Liver (tissue), 9 donors: ENCODE measurements around the gene FBXO24. TPM values are rescaled to one million over a fixed set of nuclear protein-coding genes. Genes with fewer than 3 reads are reported as not detected.

Experiments
- DNase-seq: peaks from one replicate; pipeline ENCODE4 v3.0.0-alpha.2; 2017; ENCODE audit warnings: low spot score
- H3K27ac ChIP-seq, 2 donors: one replicate each; pipeline ENCODE4 v1.7.0; 2013; ENCODE audit warnings: inconsistent platforms in 2 of 2, low read length in 2 of 2, control low read depth in 1 of 2, low read depth in 1 of 2, mild to moderate bottlenecking in 1 of 2
- H3K27me3 ChIP-seq, 4 donors: one replicate each; pipeline versions ENCODE4 v1.6.1 to v1.7.0; 2013; ENCODE audit warnings: low read length in 3 of 4, inconsistent platforms in 1 of 4, mild to moderate bottlenecking in 1 of 4, moderate library complexity in 1 of 4; ENCODE audit not compliant: control insufficient read depth in 4 of 4, insufficient read depth in 4 of 4
- H3K36me3 ChIP-seq, 4 donors: one replicate each; pipeline versions ENCODE4 v1.6.1 to v1.7.0; 2013; ENCODE audit warnings: low read length in 3 of 4, mild to moderate bottlenecking in 3 of 4, low read depth in 1 of 4, moderate library complexity in 1 of 4; ENCODE audit not compliant: control insufficient read depth in 4 of 4, insufficient read depth in 3 of 4
- H3K4me1 ChIP-seq, 4 donors: one replicate each; pipeline versions ENCODE4 v1.6.1 to v1.7.0; 2013; ENCODE audit warnings: low read length in 3 of 4, mild to moderate bottlenecking in 3 of 4, moderate library complexity in 1 of 4; ENCODE audit not compliant: control insufficient read depth in 4 of 4, insufficient read depth in 4 of 4
- H3K4me3 ChIP-seq, 3 donors: one replicate each; pipeline versions ENCODE4 v1.6.1 to v1.7.0; 2013; ENCODE audit warnings: low read length in 3 of 3, control low read depth in 1 of 3, low read depth in 1 of 3, mild to moderate bottlenecking in 1 of 3
- H3K9ac ChIP-seq, 2 donors: one replicate each; pipeline ENCODE4 v1.7.0; 2013; ENCODE audit warnings: low read length in 2 of 2, mild to moderate bottlenecking in 2 of 2, moderate library complexity in 2 of 2, control low read depth in 1 of 2, low read depth in 1 of 2
- H3K9me3 ChIP-seq, 4 donors: one replicate each; pipeline versions ENCODE4 v1.6.1 to v1.7.0; 2013; ENCODE audit warnings: low read length in 3 of 4; ENCODE audit not compliant: control insufficient read depth in 4 of 4
- EGR1 ChIP-seq, 2 donors: IDR thresholded peaks; 2 replicates each; pipeline ENCODE4 v1.6.1; 2016 to 2018; ENCODE audit warnings: antibody characterized with exemption in 2 of 2, low read depth in 2 of 2
- FOXA1 ChIP-seq: IDR thresholded peaks from 2 replicates; pipeline ENCODE4 v1.6.1; 2016; ENCODE audit warnings: antibody characterized with exemption
- FOXA2 ChIP-seq: IDR thresholded peaks from 2 replicates; pipeline ENCODE4 v1.6.1; 2016; ENCODE audit warnings: antibody characterized with exemption
- GABPA ChIP-seq, 2 donors: IDR thresholded peaks in 1 of 2; conservative IDR thresholded peaks in 1 of 2; 2 replicates each; pipeline ENCODE4 v1.6.1; 2016; ENCODE audit warnings: antibody characterized with exemption in 2 of 2, mild to moderate bottlenecking in 1 of 2, moderate library complexity in 1 of 2
- HNF4A ChIP-seq, 2 donors: conservative IDR thresholded peaks; 2 replicates each; pipeline ENCODE4 v1.6.1; 2016; ENCODE audit warnings: antibody characterized with exemption in 2 of 2, mild to moderate bottlenecking in 2 of 2
- HNF4G ChIP-seq: IDR thresholded peaks from 2 replicates; pipeline ENCODE4 v1.6.1; 2016; ENCODE audit warnings: antibody characterized with exemption
- JUND ChIP-seq, 2 donors: IDR thresholded peaks; 2 replicates each; pipeline ENCODE4 v1.6.1; 2016; ENCODE audit warnings: antibody characterized with exemption in 2 of 2
- NR2F2 ChIP-seq: IDR thresholded peaks from 2 replicates; pipeline ENCODE4 v1.6.1; 2016; ENCODE audit warnings: antibody characterized with exemption
- RAD21 ChIP-seq, 2 donors: IDR thresholded peaks; 2 replicates each; pipeline ENCODE4 v1.6.1; 2016; ENCODE audit warnings: antibody characterized with exemption in 2 of 2, mild to moderate bottlenecking in 2 of 2
- RXRA ChIP-seq, 2 donors: IDR thresholded peaks; 2 replicates each; pipeline ENCODE4 v1.6.1; 2017 to 2018; ENCODE audit warnings: antibody characterized with exemption in 2 of 2, mild to moderate bottlenecking in 1 of 2
- SP1 ChIP-seq: IDR thresholded peaks from 2 replicates; pipeline ENCODE4 v1.6.1; 2018; ENCODE audit warnings: antibody characterized with exemption, mild to moderate bottlenecking
- TAF1 ChIP-seq: conservative IDR thresholded peaks from 2 replicates; pipeline ENCODE4 v1.6.1; 2016; ENCODE audit warnings: antibody characterized with exemption, mild to moderate bottlenecking
- YY1 ChIP-seq: IDR thresholded peaks from 2 replicates; pipeline ENCODE4 v1.6.1; 2016; ENCODE audit warnings: antibody characterized with exemption, mild to moderate bottlenecking
- WGBS: extraction: QIAGEN DNeasy Blood & Tissue Kit; methylation state at CpG from one replicate; pipeline ENCODE4 v1.1.7; 2013; 5-methylcytosine and 5-hydroxymethylcytosine counted together
- polyA plus RNA-seq, 2 donors: library from polyadenylated mRNA; stranded (reverse) in 1 of 2; unstranded in 1 of 2; fragments of 200-250 nt in 1 of 2; fragments of >200 nt in 1 of 2; fragmentation: Nextera tagmentation in 1 of 2; extraction: Ambion mirVana in 1 of 2; gene quantifications; one replicate each; pipeline versions ENCODE4 v1.2.1 to v1.2.3, GENCODE V29; 2013 to 2015
- total RNA-seq, 2 donors: library from RNA; depleted of rRNA; stranded (reverse); fragments of >200 nt; gene quantifications; one replicate each; pipeline ENCODE4 v1.2.3, GENCODE V29; 2014
- TF ChIP-seq, protein P1 (sequence below): IDR thresholded peaks from 2 replicates; pipeline ENCODE4 v1.6.1; 2016; ENCODE audit warnings: antibody characterized with exemption, mild to moderate bottlenecking
- TF ChIP-seq, protein P2 (sequence below): IDR thresholded peaks from 2 replicates; pipeline ENCODE4 v1.6.1; 2016; ENCODE audit warnings: antibody characterized with exemption
- TF ChIP-seq, protein P3 (sequence below): IDR thresholded peaks from 2 replicates; pipeline ENCODE4 v1.6.1; 2016; ENCODE audit warnings: antibody characterized with exemption
- TF ChIP-seq, protein P4 (sequence below): IDR thresholded peaks from 2 replicates; pipeline ENCODE4 v1.6.1; 2016; ENCODE audit warnings: antibody characterized with exemption
- TF ChIP-seq, protein P5 (sequence below): fragments of 150-350 bp; IDR thresholded peaks from 2 replicates; pipeline ENCODE4 v1.5.1; 2017; ENCODE audit warnings: improper control_type of control experiment, low read depth, low read length; ENCODE audit not compliant: missing input control
- donor health status: healthy.
- donor health status: healthy.
- donor health status: healthy.
- donor health status: healthy.
- donor health status: healthy.

FBXO24 gene
- total and polyA plus RNA-seq, 4 donors, result 0.25 to 1.3 (median 0.50) TPM

DNA sequence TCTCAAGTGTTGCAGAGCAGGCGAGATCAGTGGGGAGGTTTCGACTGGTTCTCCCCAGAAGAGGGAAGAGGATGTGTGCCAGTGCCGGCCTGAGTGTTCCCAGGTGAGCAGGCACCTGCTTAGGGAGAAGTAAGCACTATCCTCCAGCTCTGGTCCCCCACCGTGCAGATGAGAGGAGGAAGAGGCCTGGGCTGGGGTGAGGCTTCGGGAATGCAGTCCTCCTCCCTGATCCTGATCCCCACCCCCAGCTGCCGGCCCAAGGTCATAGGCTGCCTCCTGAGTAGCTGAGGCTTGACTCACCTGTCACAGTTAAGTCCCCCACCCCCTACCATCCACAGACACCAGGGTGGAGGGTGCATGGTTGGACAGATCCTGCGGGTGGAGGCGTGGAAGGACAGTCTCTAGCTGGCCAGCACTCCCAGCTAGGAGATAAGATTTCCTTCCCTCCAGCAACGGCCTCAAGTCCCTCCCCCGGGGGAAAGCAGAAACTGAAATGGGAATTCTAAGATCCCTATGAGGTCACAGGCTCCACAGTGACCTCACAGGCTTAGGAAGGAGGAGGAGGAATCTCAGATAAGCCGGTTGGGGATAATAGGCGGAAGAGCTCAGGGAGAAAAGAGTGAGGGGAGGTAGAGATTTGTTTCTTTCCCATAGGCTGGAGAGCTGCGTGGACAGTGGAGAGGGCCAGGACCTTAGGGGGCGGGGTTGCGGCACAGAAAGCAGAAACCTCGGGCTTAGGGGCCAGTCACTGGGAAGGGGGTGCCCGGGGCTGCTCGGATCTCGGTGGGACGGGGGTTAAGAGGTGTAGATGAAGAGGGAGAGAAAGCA lies 1.2 kb upstream of the FBXO24 start:
- H3K27me3 ChIP-seq, result no peaks in the 10 kb centered on the region
- peak overlapping the region; percentile 63 to 76 for H3K9ac ChIP-seq
- TF ChIP-seq RAD21 (IDR thresholded peaks at IDR 0.05) (peak in 1 of 2 donors; percentile 16), NR2F2 (peak; percentile 17), TAF1 (no peak)
- TF ChIP-seq, protein P1, sequence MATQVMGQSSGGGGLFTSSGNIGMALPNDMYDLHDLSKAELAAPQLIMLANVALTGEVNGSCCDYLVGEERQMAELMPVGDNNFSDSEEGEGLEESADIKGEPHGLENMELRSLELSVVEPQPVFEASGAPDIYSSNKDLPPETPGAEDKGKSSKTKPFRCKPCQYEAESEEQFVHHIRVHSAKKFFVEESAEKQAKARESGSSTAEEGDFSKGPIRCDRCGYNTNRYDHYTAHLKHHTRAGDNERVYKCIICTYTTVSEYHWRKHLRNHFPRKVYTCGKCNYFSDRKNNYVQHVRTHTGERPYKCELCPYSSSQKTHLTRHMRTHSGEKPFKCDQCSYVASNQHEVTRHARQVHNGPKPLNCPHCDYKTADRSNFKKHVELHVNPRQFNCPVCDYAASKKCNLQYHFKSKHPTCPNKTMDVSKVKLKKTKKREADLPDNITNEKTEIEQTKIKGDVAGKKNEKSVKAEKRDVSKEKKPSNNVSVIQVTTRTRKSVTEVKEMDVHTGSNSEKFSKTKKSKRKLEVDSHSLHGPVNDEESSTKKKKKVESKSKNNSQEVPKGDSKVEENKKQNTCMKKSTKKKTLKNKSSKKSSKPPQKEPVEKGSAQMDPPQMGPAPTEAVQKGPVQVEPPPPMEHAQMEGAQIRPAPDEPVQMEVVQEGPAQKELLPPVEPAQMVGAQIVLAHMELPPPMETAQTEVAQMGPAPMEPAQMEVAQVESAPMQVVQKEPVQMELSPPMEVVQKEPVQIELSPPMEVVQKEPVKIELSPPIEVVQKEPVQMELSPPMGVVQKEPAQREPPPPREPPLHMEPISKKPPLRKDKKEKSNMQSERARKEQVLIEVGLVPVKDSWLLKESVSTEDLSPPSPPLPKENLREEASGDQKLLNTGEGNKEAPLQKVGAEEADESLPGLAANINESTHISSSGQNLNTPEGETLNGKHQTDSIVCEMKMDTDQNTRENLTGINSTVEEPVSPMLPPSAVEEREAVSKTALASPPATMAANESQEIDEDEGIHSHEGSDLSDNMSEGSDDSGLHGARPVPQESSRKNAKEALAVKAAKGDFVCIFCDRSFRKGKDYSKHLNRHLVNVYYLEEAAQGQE, result peak; percentile 55
- H3K36me3 ChIP-seq, result peaks cover 9 to 25% (median 13%) of the 10 kb centered on the region in 4 donors
- peak overlapping the region; percentile 77 to 94 (median 85) for H3K4me3 ChIP-seq
- H3K4me1 ChIP-seq, result peaks cover 2 to 38% (median 23%) of the 10 kb centered on the region in 4 donors
- no peaks in the 10 kb centered on the region for H3K9me3 ChIP-seq
- peak overlapping the region; percentile 97 to 98 for H3K27ac ChIP-seq
- WGBS, result 12% methylated on average over 20 of the region's 20 CpGs
- DNase-seq, result no peak

DNA sequence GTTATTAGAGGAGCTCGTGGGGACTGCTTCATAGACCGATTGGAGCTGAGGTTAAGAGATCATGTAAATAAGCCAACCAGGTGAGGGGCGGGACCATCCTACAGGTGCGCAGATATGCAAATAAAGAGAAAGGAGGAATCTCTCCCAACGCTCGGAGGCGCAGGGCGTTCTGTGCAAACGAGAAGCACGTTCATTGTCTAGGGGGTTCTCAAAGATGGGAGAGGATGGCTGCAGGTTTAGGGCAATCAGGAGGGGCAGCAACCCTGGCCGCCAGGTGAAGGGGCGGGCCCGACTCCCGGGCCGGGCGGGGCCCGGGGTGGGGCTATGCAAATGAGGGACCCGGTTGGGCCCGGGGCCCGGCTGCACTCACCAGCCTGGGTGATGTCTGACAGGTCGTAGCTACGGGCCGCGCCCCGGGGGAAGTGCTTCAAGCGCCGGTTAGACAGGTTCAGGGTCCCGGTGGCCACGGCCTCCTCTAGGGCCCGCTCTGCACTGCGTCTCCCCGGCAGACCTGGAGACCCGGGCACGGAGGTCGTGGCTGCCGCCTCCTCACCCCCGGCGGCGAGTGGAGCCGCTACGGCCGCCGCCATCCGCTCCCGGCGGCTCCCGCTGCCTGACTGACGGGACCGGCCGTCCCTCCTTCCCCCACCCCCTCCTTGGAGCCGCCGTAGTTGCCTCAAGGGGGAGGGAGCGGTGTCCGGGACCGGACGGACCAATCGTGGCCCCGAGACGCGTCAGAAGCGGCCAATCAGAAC lies 440 bp upstream of the FBXO24 start, which contains the start of gene LRCH4:
TSS of gene LRCH4 (minus strand) at position 619 of the 755 bp plus-strand sequence. CDS start at position 590, 29 bp downstream.
- WGBS, result under 1% methylated on average over 61 of the region's 61 CpGs
- peak within 1 kb of the TSS; percentile 77 to 94 (median 85) for H3K4me3 ChIP-seq
- peaks cover 2 to 38% (median 23%) of the 10 kb centered on the region in 4 donors for H3K4me1 ChIP-seq
- no peaks in the 10 kb centered on the region for H3K27me3 ChIP-seq
- DNase-seq, result no peak
- TF ChIP-seq, protein P2, sequence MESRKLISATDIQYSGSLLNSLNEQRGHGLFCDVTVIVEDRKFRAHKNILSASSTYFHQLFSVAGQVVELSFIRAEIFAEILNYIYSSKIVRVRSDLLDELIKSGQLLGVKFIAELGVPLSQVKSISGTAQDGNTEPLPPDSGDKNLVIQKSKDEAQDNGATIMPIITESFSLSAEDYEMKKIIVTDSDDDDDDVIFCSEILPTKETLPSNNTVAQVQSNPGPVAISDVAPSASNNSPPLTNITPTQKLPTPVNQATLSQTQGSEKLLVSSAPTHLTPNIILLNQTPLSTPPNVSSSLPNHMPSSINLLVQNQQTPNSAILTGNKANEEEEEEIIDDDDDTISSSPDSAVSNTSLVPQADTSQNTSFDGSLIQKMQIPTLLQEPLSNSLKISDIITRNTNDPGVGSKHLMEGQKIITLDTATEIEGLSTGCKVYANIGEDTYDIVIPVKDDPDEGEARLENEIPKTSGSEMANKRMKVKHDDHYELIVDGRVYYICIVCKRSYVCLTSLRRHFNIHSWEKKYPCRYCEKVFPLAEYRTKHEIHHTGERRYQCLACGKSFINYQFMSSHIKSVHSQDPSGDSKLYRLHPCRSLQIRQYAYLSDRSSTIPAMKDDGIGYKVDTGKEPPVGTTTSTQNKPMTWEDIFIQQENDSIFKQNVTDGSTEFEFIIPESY, result no peak
- peak in 1 of 2 donors; percentile 43 for TF ChIP-seq JUND (IDR thresholded peaks at IDR 0.05)
- TF ChIP-seq YY1, result peak; percentile 84
- peak; percentile 27 for TF ChIP-seq FOXA1
- no peak for TF ChIP-seq RXRA (IDR thresholded peaks at IDR 0.05)
- TF ChIP-seq, protein P1, result peak; percentile 72
- TF ChIP-seq TAF1, result peak; percentile 77
- peak in 1 of 2 donors; percentile 7 for TF ChIP-seq HNF4A (conservative IDR thresholded peaks at IDR 0.05)
- TF ChIP-seq FOXA2, result peak; percentile 30
- peak in 1 of 2 donors; percentile 82 for TF ChIP-seq GABPA (IDR thresholded peaks at IDR 0.05 in 1 of 2, conservative IDR thresholded peaks at IDR 0.05 in 1 of 2)
- TF ChIP-seq, protein P3, sequence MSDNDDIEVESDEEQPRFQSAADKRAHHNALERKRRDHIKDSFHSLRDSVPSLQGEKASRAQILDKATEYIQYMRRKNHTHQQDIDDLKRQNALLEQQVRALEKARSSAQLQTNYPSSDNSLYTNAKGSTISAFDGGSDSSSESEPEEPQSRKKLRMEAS, result no peak
- TF ChIP-seq, protein P4, sequence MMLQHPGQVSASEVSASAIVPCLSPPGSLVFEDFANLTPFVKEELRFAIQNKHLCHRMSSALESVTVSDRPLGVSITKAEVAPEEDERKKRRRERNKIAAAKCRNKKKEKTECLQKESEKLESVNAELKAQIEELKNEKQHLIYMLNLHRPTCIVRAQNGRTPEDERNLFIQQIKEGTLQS, result no peak
- TF ChIP-seq RAD21 (IDR thresholded peaks at IDR 0.05), result peak in 1 of 2 donors; percentile 15
- peak; percentile 22 for TF ChIP-seq NR2F2
- TF ChIP-seq, protein P5, sequence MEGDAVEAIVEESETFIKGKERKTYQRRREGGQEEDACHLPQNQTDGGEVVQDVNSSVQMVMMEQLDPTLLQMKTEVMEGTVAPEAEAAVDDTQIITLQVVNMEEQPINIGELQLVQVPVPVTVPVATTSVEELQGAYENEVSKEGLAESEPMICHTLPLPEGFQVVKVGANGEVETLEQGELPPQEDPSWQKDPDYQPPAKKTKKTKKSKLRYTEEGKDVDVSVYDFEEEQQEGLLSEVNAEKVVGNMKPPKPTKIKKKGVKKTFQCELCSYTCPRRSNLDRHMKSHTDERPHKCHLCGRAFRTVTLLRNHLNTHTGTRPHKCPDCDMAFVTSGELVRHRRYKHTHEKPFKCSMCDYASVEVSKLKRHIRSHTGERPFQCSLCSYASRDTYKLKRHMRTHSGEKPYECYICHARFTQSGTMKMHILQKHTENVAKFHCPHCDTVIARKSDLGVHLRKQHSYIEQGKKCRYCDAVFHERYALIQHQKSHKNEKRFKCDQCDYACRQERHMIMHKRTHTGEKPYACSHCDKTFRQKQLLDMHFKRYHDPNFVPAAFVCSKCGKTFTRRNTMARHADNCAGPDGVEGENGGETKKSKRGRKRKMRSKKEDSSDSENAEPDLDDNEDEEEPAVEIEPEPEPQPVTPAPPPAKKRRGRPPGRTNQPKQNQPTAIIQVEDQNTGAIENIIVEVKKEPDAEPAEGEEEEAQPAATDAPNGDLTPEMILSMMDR, result no peak
- no peak for TF ChIP-seq SP1
- TF ChIP-seq HNF4G, result no peak
- peak in 1 of 2 donors; percentile 86 for TF ChIP-seq EGR1 (IDR thresholded peaks at IDR 0.05; ENCODE audit: low read depth in 2 of 2)
- H3K27ac ChIP-seq, result peak within 1 kb of the TSS; percentile 97 to 98
- H3K9me3 ChIP-seq, result no peaks in the 10 kb centered on the region
- peaks cover 7 to 17% (median 10%) of the 10 kb centered on the region in 4 donors for H3K36me3 ChIP-seq
- peak within 1 kb of the TSS; percentile 63 to 76 for H3K9ac ChIP-seq
